Sigmoid colon (tissue), 7 donors: ENCODE results near the gene ALDH6A1. TPM values are rescaled to one million over a fixed set of nuclear protein-coding genes. Genes with fewer than 3 reads are reported as not detected.

Experiments
- DNase-seq: peaks from one replicate; pipeline ENCODE4 v3.0.0-alpha.2; 2019
- H3K27ac ChIP-seq, 4 donors: fragments of 200-600 bp; sonication (generic); one replicate each; pipeline ENCODE4 v1.5.1; 2016 to 2019; ENCODE audit warnings: mild to moderate bottlenecking in 1 of 4
- H3K27me3 ChIP-seq, 3 donors: fragments of 200-600 bp; sonication (generic); one replicate each; pipeline ENCODE4 v1.5.1; 2019; ENCODE audit warnings: mild to moderate bottlenecking in 1 of 3
- H3K36me3 ChIP-seq, 4 donors: fragments of 200-600 bp; sonication (generic); one replicate each; pipeline ENCODE4 v1.5.1; 2016 to 2019
- H3K4me1 ChIP-seq, 4 donors: fragments of 200-600 bp; sonication (generic); one replicate each; pipeline ENCODE4 v1.5.1; 2017 to 2019
- H3K4me3 ChIP-seq, 4 donors: fragments of 200-600 bp; sonication (generic); one replicate each; pipeline ENCODE4 v1.5.1; 2017 to 2019; ENCODE audit warnings: mild to moderate bottlenecking in 2 of 4, moderate library complexity in 1 of 4
- H3K9me3 ChIP-seq, 4 donors: fragments of 200-600 bp in 3 of 4; sonication (generic) in 3 of 4; one replicate each; pipeline versions ENCODE4 v1.5.1 to v1.6.1; 2013 to 2019
- EP300 ChIP-seq, 4 donors: sonication (generic); formaldehyde crosslinking; IDR thresholded peaks; one replicate each; pipeline ENCODE4 v1.6.1; 2017; ENCODE audit warnings: antibody characterized with exemption in 4 of 4
- POLR2A ChIP-seq, 2 donors: fragments of 450-650 bp; IDR thresholded peaks; one replicate each; pipeline ENCODE4 v1.6.1; 2016; ENCODE audit warnings: antibody characterized with exemption in 2 of 2, mild to moderate bottlenecking in 2 of 2, moderate library complexity in 2 of 2
- POLR2AphosphoS5 ChIP-seq, 4 donors: sonication (generic); formaldehyde crosslinking; IDR thresholded peaks; one replicate each; pipeline ENCODE4 v1.6.1; 2017; ENCODE audit warnings: antibody characterized with exemption in 4 of 4
- WGBS, 2 donors: extraction: QIAGEN DNeasy Blood & Tissue Kit; methylation state at CpG; one replicate each; pipeline ENCODE4 v1.1.7; 2013; 5-methylcytosine and 5-hydroxymethylcytosine counted together
- intact Hi-C: fragments of 100-400 bp; cut with DNase I; formaldehyde crosslinking; loops from one replicate; pipeline ENCODE4 v1.15.1; 2023
- polyA plus RNA-seq, 3 donors: library from polyadenylated mRNA; stranded (reverse); fragments of 200-250 nt; gene quantifications; one replicate each; pipeline ENCODE4 v1.2.3, GENCODE V29; 2013
- total RNA-seq, 4 donors: library from RNA; depleted of rRNA; stranded (reverse); fragments of >200 nt; gene quantifications; one replicate each; pipeline ENCODE4 v1.1.0, GENCODE V29; 2016
- TF ChIP-seq, protein P1 (sequence below), 4 experiments: fragments of 450-650 bp in 3 of 4; fragments of 200-600 bp in 1 of 4; IDR thresholded peaks; one replicate each; pipeline ENCODE4 v1.5.1; 2016 to 2019; ENCODE audit warnings: antibody characterized with exemption in 4 of 4, mild to moderate bottlenecking in 3 of 4, moderate library complexity in 2 of 4
- donor health status: healthy with polysubstance abuse.
- donor health status: Bipolar disorder and iron deficiency.
- donor health status: healthy.

The ALDH6A1 gene
- total and polyA plus RNA-seq, 7 donors, result 9.6 to 33.5 (median 19.9) TPM

DNA sequence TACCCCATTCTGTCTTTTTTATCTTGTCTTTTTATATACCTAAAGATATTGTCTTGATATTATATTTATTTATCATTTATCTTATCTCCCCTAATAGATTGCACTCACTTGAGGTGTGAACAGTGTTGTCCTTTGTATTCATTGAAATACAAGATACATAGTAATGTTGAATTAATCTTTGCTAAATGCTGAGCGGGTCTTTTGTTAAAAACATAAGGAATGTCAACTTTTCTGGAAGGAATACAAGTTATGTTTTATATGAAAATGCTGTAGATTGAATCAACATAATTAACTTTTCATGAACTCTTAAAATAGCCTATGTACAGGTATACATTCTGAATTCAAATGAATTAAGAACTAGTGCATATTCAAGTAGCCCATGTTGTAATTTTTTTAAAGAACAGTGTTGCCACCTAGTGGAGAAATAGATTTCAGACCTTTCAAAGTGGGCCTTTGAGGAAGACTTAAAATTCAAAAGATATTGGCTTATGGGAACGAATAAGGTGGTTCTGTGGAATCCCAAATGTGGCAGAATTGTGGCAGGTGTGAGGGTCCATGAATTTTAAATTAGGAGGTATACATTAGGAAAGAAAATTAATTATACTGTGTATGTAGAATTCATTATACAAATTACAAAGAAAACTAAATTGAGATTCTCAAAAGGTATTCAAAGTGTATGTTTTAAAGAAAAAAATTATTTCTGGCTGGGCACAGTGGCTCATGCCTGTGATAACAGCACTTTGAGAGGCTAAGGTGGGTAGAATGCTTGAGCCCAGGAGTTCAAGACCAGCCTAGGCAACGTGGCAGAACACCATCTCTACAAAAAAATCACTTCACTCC, 46.0 kb downstream of the ALDH6A1 start:
- Histone ChIP-seq H3K4me1 (no peaks in the 10 kb centered on the region), H3K27ac (no peak overlapping the region), H3K4me3 (no peak overlapping the region), H3K9me3 (no peaks in the 10 kb centered on the region), H3K27me3 (no peaks in the 10 kb centered on the region), H3K36me3 (peaks cover 0 to 27% (median 0%) of the 10 kb centered on the region in 4 donors)
- WGBS, 2 donors, result 68 to 69% methylated on average over 3 of the region's 3 CpGs
- no peak for TF ChIP-seq POLR2AphosphoS5 (IDR thresholded peaks at IDR 0.05)
- TF ChIP-seq, protein P1, sequence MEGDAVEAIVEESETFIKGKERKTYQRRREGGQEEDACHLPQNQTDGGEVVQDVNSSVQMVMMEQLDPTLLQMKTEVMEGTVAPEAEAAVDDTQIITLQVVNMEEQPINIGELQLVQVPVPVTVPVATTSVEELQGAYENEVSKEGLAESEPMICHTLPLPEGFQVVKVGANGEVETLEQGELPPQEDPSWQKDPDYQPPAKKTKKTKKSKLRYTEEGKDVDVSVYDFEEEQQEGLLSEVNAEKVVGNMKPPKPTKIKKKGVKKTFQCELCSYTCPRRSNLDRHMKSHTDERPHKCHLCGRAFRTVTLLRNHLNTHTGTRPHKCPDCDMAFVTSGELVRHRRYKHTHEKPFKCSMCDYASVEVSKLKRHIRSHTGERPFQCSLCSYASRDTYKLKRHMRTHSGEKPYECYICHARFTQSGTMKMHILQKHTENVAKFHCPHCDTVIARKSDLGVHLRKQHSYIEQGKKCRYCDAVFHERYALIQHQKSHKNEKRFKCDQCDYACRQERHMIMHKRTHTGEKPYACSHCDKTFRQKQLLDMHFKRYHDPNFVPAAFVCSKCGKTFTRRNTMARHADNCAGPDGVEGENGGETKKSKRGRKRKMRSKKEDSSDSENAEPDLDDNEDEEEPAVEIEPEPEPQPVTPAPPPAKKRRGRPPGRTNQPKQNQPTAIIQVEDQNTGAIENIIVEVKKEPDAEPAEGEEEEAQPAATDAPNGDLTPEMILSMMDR (IDR thresholded peaks at IDR 0.05), result peak; percentile 17 to 60 (median 52)
- intact Hi-C loops, result loop anchor here (5.0 kb wide), 1 partner anchor 86 kb away; the partner anchor contains the start of genes COQ6 and FAM161B
- DNase-seq, result no peak

DNA sequence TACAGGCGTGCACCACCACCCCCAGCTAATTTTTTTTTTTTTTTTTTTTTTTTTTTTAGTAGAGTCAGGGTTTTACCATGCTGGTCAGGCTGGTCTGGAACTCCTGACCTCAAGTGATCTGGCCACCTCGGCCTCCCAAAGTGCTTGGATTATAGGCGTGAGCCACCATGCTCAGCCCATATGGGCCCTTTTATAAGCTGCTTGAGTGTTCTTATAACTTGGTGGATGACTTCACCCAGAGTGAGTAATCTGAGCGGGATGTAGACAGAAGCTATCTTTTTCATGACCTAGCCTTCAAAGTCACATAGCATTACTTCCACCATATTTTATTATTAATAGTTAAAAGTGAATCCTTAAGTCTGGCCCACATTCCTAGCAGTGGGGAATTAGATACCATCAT, 48.7 kb downstream of the ALDH6A1 start:
- Histone ChIP-seq H3K36me3 (peaks cover 0 to 16% (median 0%) of the 10 kb centered on the region in 4 donors), H3K27me3 (no peaks in the 10 kb centered on the region), H3K9me3 (no peaks in the 10 kb centered on the region), H3K4me3 (no peak overlapping the region), H3K4me1 (no peaks in the 10 kb centered on the region), H3K27ac (no peak overlapping the region)
- TF ChIP-seq POLR2A (IDR thresholded peaks at IDR 0.05), result no peak
- 93 to 95% methylated on average over 4 of the region's 4 CpGs for WGBS, 2 donors
- intact Hi-C loops, result loop anchor here (5.0 kb wide), 1 partner anchor 83 kb away; the partner anchor contains the start of genes COQ6 and FAM161B
- no peak for DNase-seq

DNA sequence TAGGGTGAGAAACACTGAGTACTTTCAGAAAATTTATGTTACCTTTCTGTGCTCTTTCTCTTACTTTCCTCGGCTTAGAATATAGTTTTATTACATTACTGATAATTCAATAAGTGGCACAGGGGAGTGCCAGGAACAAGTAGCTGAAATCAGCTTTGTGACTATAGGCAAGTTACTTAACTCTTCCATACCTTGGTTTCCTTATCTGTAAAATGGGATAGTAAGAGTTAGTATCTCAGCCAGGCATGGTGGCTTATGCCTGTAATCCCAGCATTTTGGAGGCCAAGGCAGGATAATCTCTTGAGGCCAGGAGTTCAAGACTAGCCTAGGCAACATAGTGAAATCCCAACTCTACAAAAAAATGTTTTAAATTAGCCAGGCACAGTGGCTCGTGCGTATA, 49.7 kb downstream of the ALDH6A1 start:
- intact Hi-C loops, result no loop called here
- H3K4me3 ChIP-seq, result no peak overlapping the region
- no peaks in the 10 kb centered on the region for H3K4me1 ChIP-seq
- H3K27me3 ChIP-seq, result no peaks in the 10 kb centered on the region
- H3K9me3 ChIP-seq, result no peaks in the 10 kb centered on the region
- WGBS, 2 donors, result 83 to 91% methylated on average over 3 of the region's 3 CpGs
- no peak for DNase-seq
- TF ChIP-seq POLR2AphosphoS5 (IDR thresholded peaks at IDR 0.05) (no peak), POLR2A (IDR thresholded peaks at IDR 0.05) (no peak), EP300 (IDR thresholded peaks at IDR 0.05) (no peak)
- TF ChIP-seq, protein P1 (IDR thresholded peaks at IDR 0.05), result no peak
- no peak overlapping the region for H3K27ac ChIP-seq
- peaks cover 0 to 14% (median 0%) of the 10 kb centered on the region in 4 donors for H3K36me3 ChIP-seq

DNA sequence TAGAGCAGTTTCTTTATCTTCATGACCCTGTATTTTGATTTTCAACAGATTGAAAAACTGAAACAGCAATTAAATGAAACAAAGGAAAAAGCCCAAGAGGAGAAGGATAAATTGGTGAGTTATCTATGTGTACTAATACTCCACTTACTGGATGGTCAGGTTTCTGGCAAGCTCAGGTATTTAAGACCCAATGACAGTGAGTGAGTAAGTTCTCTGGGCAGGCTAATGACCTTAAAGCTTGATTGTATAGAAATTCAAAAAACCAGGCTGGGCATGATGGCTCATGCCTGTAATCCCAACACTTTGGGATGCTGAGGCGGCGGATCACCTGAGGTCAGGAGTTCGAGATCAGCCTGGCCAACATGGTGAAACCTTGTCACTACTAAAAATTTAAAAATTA, 55.1 kb downstream of the ALDH6A1 start:
- TF ChIP-seq POLR2A (IDR thresholded peaks at IDR 0.05) (no peak), EP300 (IDR thresholded peaks at IDR 0.05) (no peak), POLR2AphosphoS5 (IDR thresholded peaks at IDR 0.05) (no peak)
- TF ChIP-seq, protein P1 (IDR thresholded peaks at IDR 0.05), result no peak
- Histone ChIP-seq H3K36me3 (peaks cover 0 to 6% (median 0%) of the 10 kb centered on the region in 4 donors), H3K4me3 (no peak overlapping the region), H3K4me1 (no peaks in the 10 kb centered on the region), H3K9me3 (no peaks in the 10 kb centered on the region), H3K27me3 (no peaks in the 10 kb centered on the region), H3K27ac (no peak overlapping the region)
- no peak for DNase-seq
- WGBS, 2 donors, result 94 to 98% methylated on average over 3 of the region's 3 CpGs
- intact Hi-C loops, result no loop called here

- WGBS, 2 donors, result 95% methylated on average over 4 of the region's 4 CpGs
- no peaks in the 10 kb centered on the region for H3K9me3 ChIP-seq
- H3K27ac ChIP-seq, result no peak overlapping the region
- H3K4me3 ChIP-seq, result no peak overlapping the region
- H3K4me1 ChIP-seq, result peaks cover 0 to 19% (median 15%) of the 10 kb centered on the region in 4 donors
- TF ChIP-seq POLR2A (IDR thresholded peaks at IDR 0.05) (no peak), EP300 (IDR thresholded peaks at IDR 0.05) (no peak), POLR2AphosphoS5 (IDR thresholded peaks at IDR 0.05) (no peak)
- TF ChIP-seq, protein P1 (IDR thresholded peaks at IDR 0.05), result no peak
- intact Hi-C loops, result no loop called here
- H3K36me3 ChIP-seq, result no peaks in the 10 kb centered on the region
- no peaks in the 10 kb centered on the region for H3K27me3 ChIP-seq
- no peak for DNase-seq
Observed at GRCh38 chr14:74022346-74022745, 61.9 kb downstream of the ALDH6A1 start.
